ENCODE results near the gene NAP1L4. TPM values are rescaled to one million over a fixed set of nuclear protein-coding genes. Genes with fewer than 3 reads are reported as not detected.
A peak's percentile ranks its signal among the peaks of the same experiment; 100 is the strongest.

The NAP1L4 gene
- total RNA-seq, 1 donor, result 72.0 TPM

DNA sequence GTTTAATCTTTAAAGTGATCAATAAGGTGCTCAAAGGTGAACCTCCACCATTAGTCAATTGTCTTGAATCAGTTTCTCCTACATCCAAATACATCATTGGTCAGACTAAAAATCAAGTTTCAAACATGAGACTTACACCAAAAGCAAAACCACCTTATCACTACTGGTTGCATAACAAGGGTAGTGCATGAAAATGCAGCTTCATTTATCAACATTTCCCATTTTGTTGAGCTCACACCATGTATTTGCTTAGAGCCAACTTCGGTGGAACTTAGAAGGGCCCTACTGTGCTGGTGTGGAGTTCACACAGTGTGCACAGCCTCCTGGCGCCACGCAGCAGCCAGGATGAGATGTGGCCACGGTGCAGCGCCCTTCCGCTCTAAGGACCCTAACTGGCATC lies 39.8 kb downstream of the NAP1L4 start:
- Histone ChIP-seq H3K27me3 (ENCODE audit: insufficient read depth, low read length) (no peaks in the 10 kb centered on the region), H3K79me2 (ENCODE audit: insufficient read depth, low read length) (peaks cover 33% of the 10 kb centered on the region), H3K4me1 (ENCODE audit: insufficient read depth, low read length) (peaks cover 24% of the 10 kb centered on the region), H2AFZ (ENCODE audit: low read length) (no peak overlapping the region), H4K20me1 (ENCODE audit: insufficient read depth, low read length) (no peaks in the 10 kb centered on the region), H3K4me2 (ENCODE audit: insufficient read depth, low read length) (no peak overlapping the region), H3K27ac (ENCODE audit: low read depth, low read length) (peak overlapping the region; percentile 69), H3K9me3 (ENCODE audit: low read depth, low read length) (no peaks in the 10 kb centered on the region), H3K36me3 (ENCODE audit: insufficient read depth, low read length) (peaks cover 94% of the 10 kb centered on the region), H3K4me3 (ENCODE audit: insufficient read depth, low read length) (no peak overlapping the region)
- no peak for TF ChIP-seq CTCF (IDR thresholded peaks at IDR 0.05; ENCODE audit: extremely low read depth, low read depth, low read length)
- DNase-seq (ENCODE audit: insufficient read length, low spot score, missing footprints), result no peak

DNA sequence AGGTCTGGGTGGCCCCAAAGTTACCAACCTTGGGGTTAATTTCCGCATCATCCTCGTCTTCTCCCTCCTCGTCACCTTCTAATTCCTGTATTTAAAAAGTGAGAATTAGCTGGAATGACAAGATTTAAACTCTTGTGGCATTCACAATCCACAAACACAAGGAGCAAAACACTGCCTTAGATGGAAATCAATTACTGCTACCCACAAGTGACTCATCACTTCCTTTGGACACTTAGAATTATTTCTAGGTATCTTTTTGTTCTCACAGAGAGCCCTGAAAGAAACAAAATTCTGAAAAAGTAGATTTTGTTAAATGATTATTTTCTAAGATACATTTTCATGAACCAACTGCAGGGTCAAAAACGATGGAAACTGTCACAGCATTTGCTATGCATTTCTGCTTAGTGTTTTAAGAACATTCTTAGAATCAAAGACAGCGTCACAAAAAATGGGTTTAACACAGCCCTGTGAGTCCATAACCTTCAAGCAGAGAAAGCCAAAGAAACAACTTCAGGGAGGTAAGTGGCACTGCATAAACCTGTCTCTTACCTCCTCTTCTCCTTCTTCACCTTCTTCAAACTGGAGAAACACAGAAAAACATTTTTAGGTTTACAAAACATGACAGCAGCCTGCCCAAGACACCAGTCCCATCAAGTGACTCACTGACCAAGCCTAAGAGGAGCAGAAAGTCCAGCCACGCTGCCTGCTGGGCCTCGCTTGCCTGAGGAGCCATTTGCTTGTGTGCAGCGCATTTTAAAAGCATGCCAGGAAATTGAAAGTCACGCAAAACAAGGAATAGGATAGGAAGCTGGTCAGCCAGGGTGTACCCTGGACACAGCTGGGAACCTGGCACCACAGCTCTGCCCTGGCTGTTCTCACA lies 40.7 kb downstream of the NAP1L4 start:
- Histone ChIP-seq H4K20me1 (ENCODE audit: insufficient read depth, low read length) (no peaks in the 10 kb centered on the region), H3K9me3 (ENCODE audit: low read depth, low read length) (no peaks in the 10 kb centered on the region), H3K36me3 (ENCODE audit: insufficient read depth, low read length) (peaks cover 90% of the 10 kb centered on the region), H3K27ac (ENCODE audit: low read depth, low read length) (peak overlapping the region; percentile 69), H3K4me1 (ENCODE audit: insufficient read depth, low read length) (peaks cover 27% of the 10 kb centered on the region), H3K4me2 (ENCODE audit: insufficient read depth, low read length) (peak overlapping the region; percentile 29), H3K27me3 (ENCODE audit: insufficient read depth, low read length) (no peaks in the 10 kb centered on the region), H3K79me2 (ENCODE audit: insufficient read depth, low read length) (peaks cover 33% of the 10 kb centered on the region), H2AFZ (ENCODE audit: low read length) (peak overlapping the region; percentile 60), H3K4me3 (ENCODE audit: insufficient read depth, low read length) (no peak overlapping the region)
- no peak for TF ChIP-seq CTCF (IDR thresholded peaks at IDR 0.05; ENCODE audit: extremely low read depth, low read depth, low read length)
- DNase-seq (ENCODE audit: insufficient read length, low spot score, missing footprints), result no peak

DNA sequence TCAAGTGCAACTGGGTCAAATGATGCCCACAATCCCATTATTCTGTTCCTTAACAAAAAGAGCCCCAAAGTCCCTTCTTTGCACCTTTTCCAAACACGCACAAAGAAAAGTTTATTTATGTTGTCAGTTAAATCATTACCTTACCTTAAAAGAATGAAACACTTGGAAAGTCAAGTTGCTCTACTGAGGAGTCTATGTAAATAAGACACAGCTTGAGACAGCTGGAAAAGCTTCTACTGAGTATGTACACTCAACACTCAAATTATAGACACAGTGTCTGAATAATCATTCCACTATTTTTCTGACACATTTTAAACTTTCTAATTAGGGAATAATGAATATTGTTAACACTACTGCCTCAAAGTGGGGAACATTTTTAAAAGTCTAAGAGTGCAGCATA lies 41.3 kb downstream of the NAP1L4 start:
- Histone ChIP-seq H4K20me1 (ENCODE audit: insufficient read depth, low read length) (no peaks in the 10 kb centered on the region), H3K9me3 (ENCODE audit: low read depth, low read length) (no peaks in the 10 kb centered on the region), H3K4me3 (ENCODE audit: insufficient read depth, low read length) (no peak overlapping the region), H3K36me3 (ENCODE audit: insufficient read depth, low read length) (peaks cover 84% of the 10 kb centered on the region), H3K27me3 (ENCODE audit: insufficient read depth, low read length) (no peaks in the 10 kb centered on the region), H3K4me1 (ENCODE audit: insufficient read depth, low read length) (peaks cover 33% of the 10 kb centered on the region), H3K4me2 (ENCODE audit: insufficient read depth, low read length) (peak overlapping the region; percentile 29), H3K27ac (ENCODE audit: low read depth, low read length) (peak overlapping the region; percentile 69), H2AFZ (ENCODE audit: low read length) (no peak overlapping the region), H3K79me2 (ENCODE audit: insufficient read depth, low read length) (peaks cover 32% of the 10 kb centered on the region)
- no peak for DNase-seq (ENCODE audit: insufficient read length, low spot score, missing footprints)
- TF ChIP-seq CTCF (IDR thresholded peaks at IDR 0.05; ENCODE audit: extremely low read depth, low read depth, low read length), result no peak

GRCh38 chr11:2949920-2950319 lies 42.2 kb downstream of the NAP1L4 start:
- no peak overlapping the region for H3K4me2 ChIP-seq (ENCODE audit: insufficient read depth, low read length)
- H3K4me3 ChIP-seq (ENCODE audit: insufficient read depth, low read length), result no peak overlapping the region
- H3K79me2 ChIP-seq (ENCODE audit: insufficient read depth, low read length), result peaks cover 32% of the 10 kb centered on the region
- H2AFZ ChIP-seq (ENCODE audit: low read length), result no peak overlapping the region
- peaks cover 75% of the 10 kb centered on the region for H3K36me3 ChIP-seq (ENCODE audit: insufficient read depth, low read length)
- H3K4me1 ChIP-seq (ENCODE audit: insufficient read depth, low read length), result peaks cover 41% of the 10 kb centered on the region
- H3K27ac ChIP-seq (ENCODE audit: low read depth, low read length), result no peak overlapping the region
- DNase-seq (ENCODE audit: insufficient read length, low spot score, missing footprints), result no peak
- H3K9me3 ChIP-seq (ENCODE audit: low read depth, low read length), result no peaks in the 10 kb centered on the region
- TF ChIP-seq CTCF (IDR thresholded peaks at IDR 0.05; ENCODE audit: extremely low read depth, low read depth, low read length), result no peak
- H4K20me1 ChIP-seq (ENCODE audit: insufficient read depth, low read length), result no peaks in the 10 kb centered on the region
- H3K27me3 ChIP-seq (ENCODE audit: insufficient read depth, low read length), result no peaks in the 10 kb centered on the region

Measured in osteoblast (primary cell).